NCI-H82 (cell line): ENCODE results near the gene CD300A.

Experiments
- DNase-seq: peaks from one replicate; lab custom pipeline; 2025; lab: John Stamatoyannopoulos, UW

The CD300A gene

DNA sequence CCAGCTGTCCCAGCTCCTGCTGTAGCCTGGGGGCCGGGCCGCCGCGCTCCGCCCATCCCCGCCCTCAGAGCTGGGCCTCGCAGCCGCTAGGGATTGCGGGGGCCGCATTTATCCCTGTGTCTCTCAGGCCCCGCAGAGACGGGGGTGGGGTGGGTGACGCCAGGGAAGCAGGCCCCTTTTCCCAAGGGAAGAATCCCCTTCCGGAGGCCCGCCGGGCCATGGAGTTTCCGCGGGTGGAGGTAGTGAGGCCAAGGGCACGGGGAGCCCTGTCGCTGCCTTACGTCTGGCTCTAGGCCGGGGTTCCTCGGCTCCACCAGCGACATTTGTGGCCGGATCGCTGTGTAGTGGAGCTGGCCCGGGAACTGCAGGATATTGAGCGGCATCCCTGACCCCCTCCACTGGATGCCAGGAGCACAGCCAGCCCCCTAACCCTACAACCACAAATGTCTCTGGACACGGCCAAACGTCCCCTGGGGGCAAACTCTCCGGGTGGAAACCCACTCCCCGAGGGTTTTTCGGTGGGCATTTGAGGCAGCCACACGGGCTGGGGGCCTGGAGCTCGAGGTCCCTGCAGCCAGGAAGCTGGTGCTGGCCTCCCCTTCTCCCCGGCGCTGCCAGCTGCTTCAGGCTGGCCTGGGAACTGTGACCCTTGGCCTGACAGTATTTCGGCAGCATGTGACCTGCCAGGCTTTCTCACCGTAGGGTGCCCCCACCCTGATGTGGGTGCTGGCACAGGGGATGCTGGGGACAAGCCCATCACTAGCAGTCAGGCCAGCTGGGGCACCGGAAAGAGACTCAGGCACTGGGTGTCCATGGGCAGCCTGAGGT lies 12.0 kb upstream of the CD300A start:
- peak; percentile 98 for DNase-seq

DNA sequence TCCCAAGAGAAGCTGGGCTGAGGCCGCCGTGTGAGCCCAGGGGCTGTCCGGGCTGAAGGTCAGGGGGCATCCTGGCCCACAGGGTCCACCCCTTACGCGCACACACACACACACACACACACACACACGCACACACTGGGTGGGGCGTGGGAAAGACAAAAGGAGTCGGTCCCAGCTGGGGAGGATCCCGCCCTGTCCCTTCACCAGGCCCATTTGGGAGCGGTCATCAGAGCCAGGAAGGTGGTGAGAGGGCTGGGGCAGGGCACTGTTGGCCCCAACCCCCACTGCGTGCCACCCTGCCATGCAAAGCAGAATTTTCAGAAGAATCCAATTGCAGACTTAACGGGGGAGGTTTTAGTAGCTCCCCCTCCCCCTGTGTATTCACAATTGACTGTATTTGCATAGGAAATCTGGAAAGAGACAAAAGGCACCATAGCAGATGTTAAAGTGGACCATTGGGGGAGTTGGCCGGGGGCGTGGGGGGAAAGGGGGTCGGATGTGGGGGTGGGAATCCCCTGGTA lies 11.3 kb upstream of the CD300A start:
- no peak for DNase-seq

GRCh38 chr17:74455821-74456220 lies 10.6 kb upstream of the CD300A start:
- DNase-seq = no peak

DNA sequence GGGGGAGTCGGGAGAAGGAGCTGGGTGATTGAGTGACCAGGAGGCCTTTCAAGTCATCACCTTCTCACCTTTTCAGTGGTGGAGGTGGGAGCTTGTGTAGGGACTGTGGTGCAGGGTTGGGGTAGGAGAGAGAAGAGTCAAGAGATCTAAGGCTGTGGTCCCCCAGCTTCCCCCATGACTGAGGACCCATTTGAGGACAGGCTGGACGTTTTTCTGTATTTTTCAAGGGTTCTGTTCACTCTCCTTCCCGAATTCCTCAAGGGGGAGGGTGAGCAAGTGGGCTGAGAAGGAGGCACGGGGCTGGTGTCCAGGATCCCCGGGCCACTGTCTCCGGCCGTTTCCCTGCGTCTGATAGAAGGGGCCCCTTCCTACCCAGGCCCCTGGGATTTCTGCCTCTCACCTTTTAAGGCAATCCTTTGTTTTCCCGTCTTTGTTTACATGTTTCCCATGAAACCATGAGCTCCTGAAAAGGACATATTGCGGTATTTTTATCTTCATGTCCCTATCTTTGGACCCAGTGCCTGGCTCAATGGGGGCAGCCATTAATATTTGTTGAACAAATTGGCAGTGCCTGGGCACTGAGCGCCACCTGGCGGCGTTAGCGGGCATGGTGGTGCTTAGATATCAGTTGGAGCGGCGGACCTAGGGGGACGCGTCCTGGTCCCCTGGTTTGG lies 9.2 kb upstream of the CD300A start:
- peak; percentile 90 for DNase-seq

GRCh38 chr17:74457820-74458166 lies 8.6 kb upstream of the CD300A start:
- DNase-seq = no peak

- no peak for DNase-seq
These were observed 7.6 kb upstream of the CD300A start for GRCh38 chr17:74458835-74459234.

GRCh38 chr17:74459622-74460021 lies 6.8 kb upstream of the CD300A start:
- DNase-seq = no peak

GRCh38 chr17:74460241-74460640 lies 6.2 kb upstream of the CD300A start:
- DNase-seq = no peak

- DNase-seq = no peak
These were observed 5.4 kb upstream of the CD300A start for GRCh38 chr17:74460996-74461395.

DNA sequence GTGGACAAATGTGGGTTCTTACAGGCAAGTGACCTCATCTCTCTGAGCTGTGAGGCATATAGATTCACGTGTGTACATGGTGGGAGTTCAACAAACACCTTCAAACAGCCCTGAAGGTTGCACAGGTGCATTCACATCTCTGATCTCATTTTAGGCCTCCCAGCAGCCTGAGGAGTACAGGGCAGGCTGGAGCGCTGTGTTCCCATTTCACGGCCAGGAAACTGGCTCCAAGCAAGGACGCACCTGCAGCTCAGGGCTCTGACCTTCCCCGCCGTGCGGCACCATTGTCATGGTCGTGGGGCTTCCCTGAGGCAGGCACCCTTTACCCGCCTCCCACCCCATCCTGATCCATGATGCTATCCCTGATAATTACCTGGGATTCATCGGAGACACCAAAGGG lies 4.8 kb upstream of the CD300A start:
- DNase-seq = no peak

GRCh38 chr17:74464730-74465377 lies 1.6 kb upstream of the CD300A start:
- no peak for DNase-seq

DNA sequence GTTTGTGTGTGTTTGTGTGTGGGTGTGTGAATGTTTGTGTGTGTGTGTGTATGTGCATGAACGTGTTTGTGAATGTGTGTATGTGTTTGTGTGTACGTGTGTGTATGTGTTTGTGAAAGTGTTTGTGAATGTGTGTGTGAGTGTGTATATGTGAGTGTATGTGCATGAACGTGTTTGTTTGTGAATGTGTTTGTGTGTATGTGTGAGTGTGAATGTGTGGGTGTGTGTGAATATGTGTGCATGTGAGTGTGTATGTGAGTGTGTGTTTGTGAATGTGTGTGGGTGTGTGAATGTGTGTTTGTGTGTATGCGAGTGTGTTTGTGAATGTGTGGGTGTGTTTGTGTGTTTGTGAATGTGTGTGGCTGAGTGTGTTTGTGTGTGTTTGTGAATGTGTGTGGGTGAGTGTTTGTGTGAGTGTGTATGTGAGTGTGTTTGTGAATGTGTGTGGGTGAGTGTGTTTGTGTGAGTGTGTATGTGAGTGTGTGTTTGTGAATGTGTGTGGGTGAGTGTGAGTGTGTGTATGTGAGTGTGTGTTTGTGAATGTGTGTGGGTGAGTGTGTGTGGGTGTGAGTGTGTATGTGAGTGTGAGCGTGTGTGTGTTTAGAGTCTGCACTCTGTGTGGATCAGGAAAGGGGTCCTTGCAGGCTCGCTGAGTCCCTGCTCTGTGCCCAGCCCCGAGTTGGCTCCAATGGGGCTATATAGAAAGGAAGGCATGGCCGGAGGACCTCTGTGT lies 890 bp upstream of the CD300A start:
- DNase-seq = no peak

DNA sequence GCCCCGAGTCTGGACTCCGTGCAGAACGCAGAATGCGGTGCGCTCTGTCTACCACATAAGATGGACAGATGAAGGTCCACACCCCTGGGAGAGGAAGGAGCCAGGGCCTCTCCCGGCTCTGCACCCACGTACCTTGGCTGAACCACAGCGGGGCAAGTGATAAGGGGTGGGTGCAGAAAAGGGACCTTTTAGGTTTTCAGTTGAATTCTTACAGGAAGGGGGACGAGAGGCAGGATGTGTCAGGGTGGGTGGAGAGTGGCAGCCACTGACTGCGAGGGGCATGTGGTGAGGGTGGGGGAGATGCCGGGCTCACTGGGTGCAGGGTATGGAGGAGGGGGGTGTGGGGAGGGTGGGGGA lies 372 bp downstream of the CD300A start:
- DNase-seq = no peak

GRCh38 chr17:74467221-74467951 lies 952 bp downstream of the CD300A start:
- no peak for DNase-seq

DNA sequence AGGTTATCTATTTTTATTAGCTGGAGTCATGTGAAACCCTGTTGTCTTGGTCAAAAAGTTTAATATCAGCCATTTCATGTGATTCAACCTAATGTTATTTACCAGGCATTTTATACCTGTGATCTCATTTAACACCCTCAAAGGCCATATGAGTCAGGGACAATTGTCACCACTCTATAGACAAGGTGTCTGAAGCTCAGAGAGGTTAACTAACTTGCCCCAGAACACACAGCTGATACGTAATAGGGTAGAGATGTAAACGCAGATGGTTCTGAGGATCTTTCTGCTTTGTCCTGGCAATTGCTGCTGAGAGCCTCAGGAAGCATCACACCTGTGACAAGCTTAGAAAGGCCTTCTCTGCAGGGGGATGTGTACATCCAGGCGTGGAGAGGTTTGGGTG lies 4.9 kb downstream of the CD300A start:
- DNase-seq = no peak

GRCh38 chr17:74472890-74473289 lies 6.5 kb downstream of the CD300A start:
- no peak for DNase-seq

DNA sequence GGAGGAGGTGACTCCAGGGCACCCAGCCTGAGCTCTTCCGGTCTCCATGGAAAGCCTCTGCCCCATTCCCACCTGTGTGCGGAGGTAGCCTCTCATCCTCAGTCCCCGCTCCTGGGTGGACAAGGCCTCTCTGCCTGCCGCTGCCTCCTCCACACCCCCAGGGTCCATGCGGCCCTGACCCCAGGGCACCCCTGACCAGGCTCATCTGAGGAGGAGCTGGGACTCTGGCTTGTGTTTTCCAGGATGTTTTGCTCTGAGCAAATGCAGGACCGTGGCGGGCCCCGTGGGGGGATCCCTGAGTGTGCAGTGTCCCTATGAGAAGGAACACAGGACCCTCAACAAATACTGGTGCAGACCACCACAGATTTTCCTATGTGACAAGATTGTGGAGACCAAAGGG lies 6.9 kb downstream of the CD300A start:
- DNase-seq = no peak

- DNase-seq = no peak
These were observed 7.8 kb downstream of the CD300A start for GRCh38 chr17:74474043-74474792.

GRCh38 chr17:74475189-74475588 lies 8.8 kb downstream of the CD300A start:
- no peak for DNase-seq

DNA sequence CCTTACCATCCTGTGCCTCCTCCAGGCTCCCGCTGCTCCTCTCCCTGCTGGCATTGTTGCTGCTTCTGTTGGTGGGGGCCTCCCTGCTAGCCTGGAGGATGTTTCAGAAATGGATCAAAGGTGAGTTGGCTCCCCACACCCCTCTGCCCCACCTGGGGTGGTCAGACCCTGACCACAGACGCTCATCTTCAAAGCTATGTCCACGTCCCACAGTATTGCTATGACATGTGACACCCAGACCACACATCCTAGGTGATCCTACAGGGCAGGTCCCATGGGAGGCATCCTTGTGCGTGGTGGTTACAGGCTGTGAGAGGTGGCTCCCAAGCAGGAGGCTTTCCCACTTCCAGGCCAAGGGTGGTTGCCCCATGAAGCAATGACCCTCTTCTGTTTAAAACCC lies 11.0 kb downstream of the CD300A start:
- no peak for DNase-seq
